T follicular helper cell (primary cell): ENCODE results near the gene DYNC1I1.

ENCODE experiments used
- DNase-seq: peaks from one replicate; pipeline ENCODE4 v3.0.0-alpha.2; 2020; ENCODE audit warnings: low read depth

The DYNC1I1 gene

DNA sequence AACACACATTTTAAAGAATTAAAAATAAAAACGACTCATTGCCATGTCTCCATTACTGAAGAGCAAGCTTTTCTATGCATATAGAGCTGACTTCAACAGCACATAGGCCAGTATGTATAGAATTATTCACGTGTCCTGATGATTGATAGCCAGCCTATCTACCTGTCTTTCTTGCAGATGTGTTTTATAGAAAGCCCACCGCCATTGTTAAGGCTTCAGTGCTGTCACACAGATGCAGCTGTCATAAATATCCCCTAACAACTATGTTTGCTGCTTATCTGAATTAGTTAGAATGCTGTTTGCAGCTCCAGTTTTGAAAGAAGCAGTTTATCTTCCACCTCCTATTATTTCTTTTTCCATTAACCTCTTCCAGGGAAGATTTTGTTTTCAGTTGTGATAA is 313.6 kb downstream of the DYNC1I1 start:
- DNase-seq = no peak

DNA sequence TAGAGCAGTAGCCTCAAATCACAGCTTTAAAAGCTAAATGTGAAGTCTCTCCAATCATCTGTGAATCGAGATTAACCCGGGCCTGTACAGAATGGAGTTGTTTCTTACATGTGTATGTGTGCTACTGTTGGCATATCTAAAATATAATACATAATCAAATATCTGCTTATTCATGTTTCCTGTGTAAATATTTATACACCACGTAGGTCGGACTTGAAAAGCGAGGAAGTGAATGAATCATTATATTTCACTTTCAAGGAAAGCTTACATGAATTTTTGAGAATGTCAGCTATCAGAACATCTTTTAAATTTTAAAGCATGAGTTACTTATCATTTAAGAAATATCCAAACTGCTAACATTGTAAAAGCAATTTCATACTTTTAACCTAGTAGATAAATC is 316.2 kb downstream of the DYNC1I1 start:
- no peak for DNase-seq

- no peak for DNase-seq
These were observed 317.2 kb downstream of the DYNC1I1 start for GRCh38 chr7:96089511-96089910.

DNA sequence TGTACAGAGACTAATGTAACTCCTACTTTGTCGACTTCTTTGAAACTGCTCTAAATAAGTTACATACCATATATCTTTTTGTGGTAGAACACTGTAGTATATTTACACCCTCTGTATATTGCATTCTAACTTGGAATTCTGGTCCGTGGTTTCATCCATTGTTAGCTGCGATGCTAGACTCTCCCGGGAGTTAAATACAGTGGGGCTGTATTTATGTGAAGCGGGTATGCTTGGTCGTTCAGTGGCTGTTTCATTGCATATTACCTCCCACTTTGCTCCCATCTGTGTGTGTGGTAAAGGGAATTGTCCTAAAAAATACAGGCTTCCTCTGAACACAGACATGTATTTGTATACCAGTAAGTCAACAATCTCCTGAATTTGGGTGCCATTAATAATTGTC is 318.4 kb downstream of the DYNC1I1 start:
- no peak for DNase-seq

DNA sequence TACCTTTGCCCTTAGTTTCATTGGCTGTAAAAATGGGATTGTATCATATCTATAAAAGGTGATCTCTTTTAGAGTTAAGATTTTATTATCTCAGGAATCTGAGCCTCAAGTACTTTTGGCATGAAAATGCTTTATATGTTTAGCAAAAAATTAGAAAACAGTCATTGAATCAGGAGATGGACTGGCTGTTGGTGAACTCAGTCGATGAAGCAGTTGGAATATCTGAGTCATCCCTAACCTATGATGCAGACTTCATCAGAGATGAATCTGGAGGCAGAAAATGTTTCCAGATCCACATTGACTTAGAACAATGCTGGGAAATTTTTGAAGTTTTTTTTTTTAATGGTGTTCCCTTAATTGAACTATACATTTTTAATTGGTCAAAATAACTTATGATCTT is 321.1 kb downstream of the DYNC1I1 start:
- DNase-seq = no peak

DNA sequence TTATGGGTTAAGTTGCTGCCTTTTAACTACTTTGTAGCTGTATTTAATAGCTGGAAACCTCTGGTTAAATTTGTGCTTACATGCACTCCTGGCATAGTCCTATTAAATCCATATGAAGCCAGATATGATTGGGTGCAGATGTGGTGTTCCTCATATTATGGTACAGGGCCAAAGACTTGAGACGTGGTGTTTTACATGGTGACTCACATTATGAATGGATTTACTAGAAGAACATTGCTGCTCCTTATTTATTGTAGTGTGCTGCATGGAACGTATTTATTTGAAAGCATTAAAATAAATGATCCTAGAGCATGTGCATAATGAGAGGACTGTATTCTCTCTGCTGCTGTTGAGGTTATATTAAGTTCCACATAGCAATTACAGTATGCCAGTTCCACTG is 325.5 kb downstream of the DYNC1I1 start:
- no peak for DNase-seq

- no peak for DNase-seq
These were observed 328.4 kb downstream of the DYNC1I1 start for GRCh38 chr7:96100737-96101136.

- DNase-seq = no peak
These were observed 329.9 kb downstream of the DYNC1I1 start for GRCh38 chr7:96102096-96102811.

GRCh38 chr7:96104984-96105383 is 332.6 kb downstream of the DYNC1I1 start:
- no peak for DNase-seq

DNA sequence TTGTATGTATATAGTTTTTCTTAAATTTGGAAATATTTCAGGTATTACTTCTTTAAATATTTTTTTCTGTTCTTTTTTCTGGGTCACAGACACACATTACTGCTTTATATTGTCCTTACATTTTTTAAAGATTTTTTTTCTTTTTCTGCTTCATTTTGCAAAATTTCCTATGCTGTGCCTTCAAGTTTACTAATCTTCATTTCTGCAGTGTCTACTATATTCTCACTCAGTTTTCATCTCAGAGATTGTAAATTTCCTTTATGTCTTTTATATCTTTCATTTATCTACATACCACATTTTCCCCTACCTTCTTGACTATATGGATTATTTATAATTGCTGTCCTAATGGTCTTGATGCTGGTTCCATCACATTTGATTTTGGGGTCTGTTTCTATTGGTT is 339.1 kb downstream of the DYNC1I1 start:
- DNase-seq = no peak

DNA sequence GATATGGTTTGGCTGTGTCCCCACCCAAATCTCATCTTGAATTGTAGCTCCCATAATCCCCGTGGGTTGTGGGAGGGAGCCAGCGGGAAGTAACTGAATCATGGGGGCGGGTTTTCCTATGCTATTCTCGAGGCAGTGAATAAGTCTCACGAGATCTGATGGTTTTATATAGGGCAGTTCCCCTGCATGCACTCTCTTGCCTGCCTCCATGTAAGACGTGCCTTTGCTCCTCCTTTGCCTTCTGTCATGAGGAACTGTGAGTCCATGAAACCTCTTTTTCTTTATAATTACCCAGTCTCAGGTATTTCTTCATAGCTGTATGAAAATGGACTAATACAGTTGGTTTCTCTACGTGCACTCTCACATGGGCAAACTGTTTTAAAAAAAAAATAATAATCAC is 341.8 kb downstream of the DYNC1I1 start:
- DNase-seq = no peak

DNA sequence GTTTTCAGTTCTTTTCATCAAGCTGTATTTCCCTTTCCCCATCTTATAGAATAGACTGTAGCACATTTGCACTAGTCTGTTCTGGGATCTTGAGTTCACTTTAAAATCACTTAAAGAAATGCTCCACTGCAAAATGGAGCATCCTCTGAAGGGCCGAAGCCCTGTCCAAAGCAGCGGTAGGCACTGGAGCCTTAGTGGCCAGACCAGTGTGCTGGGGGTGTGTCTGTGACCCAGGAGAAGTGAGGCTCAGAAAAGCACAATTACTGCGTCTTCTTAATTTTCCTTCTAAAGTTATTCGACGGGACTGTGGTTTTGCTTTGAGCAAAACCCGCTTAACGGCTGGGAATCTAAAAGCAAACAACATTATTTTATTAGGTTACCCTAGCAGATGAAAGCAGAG is 343.8 kb downstream of the DYNC1I1 start:
- DNase-seq = no peak

DNA sequence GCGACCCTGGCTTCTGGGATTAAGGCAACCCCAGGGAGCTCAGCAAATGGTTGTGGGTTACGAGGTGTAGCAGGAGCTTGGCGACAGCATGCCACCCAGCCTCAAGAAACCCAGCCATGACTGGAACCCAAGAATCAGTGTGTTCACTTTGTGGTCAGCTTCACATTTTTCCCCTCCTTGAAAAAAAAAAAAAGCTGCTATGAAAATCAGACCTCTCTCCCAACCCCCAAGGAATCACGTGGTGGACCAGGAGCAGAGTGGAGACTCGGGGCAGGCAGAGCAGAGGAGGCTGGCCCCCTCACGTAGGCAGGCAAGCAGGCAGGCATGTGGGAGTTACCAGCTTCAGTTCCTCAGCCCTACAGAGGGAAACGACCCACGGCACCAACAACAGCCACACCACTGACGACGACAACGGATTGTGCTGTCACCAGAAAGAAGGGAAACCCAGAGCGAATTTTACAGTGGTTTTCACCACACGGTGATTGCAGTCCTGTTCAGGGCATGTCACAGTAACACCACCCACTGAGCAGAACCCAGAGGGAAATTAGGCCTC is 346.2 kb downstream of the DYNC1I1 start:
- no peak for DNase-seq

DNA sequence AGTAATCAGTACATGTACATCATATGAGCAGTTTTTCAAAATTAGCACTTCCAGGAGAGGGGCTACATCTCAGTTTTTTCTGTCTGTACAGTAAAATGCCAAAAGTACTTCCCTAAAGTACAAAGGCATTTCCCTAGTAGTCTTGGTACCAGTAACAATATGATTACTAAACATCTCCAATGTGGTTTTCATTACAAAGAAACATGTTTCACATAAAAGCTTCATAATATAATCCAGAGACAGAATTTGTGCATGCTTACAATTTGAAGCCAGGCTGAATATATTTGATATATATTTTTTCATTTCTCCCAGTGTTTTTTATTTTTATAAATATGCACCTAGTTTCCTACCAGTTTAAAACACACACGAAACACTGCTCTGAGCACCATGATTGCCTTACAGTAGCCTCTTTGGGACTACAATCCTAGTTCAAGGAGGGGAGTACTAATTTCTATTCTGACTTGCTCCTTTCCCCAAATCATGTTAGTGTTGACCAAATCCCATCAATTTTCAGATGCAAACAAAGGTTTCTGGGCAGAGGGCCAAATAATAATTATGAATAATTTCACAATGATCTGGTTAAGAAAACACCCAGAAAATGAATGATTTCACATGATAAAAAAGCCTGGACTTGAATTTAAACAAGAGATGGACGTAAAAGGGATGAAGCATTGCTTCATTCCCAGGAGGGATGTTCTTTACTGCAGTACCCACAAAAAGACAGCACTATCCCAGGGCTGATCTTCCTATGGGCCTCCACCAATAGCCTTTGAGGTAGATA is 348.3 kb downstream of the DYNC1I1 start:
- DNase-seq = no peak

DNA sequence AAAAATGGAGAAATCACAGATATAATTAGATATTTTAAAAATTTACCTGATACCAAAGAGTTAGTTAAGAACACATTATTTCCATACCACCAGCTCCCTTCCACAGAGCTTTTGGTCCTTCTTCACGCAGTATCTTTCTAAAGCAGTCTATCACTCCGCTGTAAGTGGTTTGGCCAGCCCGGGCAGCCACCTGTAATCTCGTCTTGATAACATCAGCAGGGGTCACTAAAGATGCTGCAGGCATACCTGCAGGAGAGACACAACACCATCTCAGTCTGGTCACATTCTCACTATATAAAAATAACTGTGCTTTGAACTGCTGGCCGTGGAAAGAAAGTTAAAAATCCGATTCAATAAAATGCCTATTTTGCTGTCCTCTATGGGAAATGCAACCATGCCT is 349.4 kb downstream of the DYNC1I1 start:
- no peak for DNase-seq

DNA sequence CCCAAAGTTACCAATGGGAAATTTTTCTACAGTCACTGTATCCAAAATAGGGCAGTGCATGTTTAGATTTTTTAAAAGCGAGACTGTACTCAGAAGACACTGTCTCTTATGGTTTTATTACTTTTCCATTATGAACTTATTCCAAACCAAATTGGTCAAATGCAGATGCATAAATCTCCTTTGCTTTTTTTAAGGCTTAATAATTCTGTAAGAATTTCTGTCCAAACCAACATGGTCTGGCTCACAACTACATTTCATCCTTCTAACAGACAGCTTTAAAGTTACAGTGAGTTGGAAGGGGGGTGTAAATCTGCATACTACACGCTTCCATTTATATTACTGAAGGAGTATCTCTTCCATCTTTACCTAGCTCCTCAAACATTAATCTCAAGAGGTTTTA is 350.4 kb downstream of the DYNC1I1 start:
- no peak for DNase-seq

- DNase-seq = no peak
These were observed 354.0 kb downstream of the DYNC1I1 start for GRCh38 chr7:96126382-96126781.

GRCh38 chr7:96127746-96128145 is 355.4 kb downstream of the DYNC1I1 start:
- no peak for DNase-seq

DNA sequence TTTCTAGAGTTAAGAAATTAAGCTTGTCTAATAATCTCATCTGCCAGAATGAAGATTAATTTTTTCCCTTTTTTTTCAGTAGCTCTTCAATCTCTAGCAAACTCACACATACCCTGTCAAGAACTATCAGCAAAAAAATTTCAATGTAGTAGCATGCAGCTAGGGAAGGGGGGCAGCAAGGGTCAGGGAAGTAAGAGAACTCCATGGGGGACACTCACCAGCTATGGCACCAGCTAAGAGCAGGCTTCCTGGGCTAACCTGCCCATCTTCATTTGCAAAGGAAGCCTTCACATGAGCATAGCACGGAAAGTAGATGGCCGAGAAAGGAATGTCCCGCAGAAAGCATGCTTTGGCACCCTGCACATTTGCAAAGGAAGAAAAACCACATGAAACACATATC is 359.2 kb downstream of the DYNC1I1 start:
- no peak for DNase-seq

GRCh38 chr7:96135241-96135640 is 362.9 kb downstream of the DYNC1I1 start:
- DNase-seq = no peak

DNA sequence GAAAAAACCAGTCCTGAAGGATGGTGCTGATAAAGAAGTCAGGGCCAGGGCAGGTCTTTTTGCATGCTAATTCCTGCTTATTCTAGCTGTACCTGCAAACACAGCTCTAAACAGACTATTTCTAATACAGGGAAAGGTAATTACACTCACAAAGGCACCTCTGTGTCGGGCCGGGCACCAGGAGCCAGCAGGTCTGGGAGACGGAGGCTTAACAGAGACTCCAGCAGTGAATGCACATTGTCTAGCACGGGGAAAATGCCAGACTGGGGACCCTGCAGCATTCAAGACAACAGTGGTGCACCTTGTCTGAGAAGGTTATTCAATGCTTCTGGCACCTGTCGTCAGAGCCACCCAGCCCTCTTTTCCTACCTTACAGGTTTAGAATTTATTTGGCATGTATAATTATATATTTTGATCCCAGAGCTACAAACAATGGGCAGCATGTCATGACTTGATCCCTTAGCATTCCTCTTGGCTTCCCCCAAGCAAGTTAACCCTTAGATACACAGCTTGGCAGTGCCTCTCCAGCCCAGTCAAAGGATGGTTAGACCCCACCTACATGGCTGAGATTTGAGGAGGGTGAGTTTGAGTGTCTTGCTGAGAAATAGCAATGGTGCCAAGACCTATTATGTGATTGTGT is 364.4 kb downstream of the DYNC1I1 start:
- DNase-seq = no peak

GRCh38 chr7:96143495-96144259 is 371.3 kb downstream of the DYNC1I1 start:
- DNase-seq = no peak
